Measurements from ENCODE around the gene RBP7. TPM values are rescaled to one million over a fixed set of nuclear protein-coding genes. Genes with fewer than 3 reads are reported as not detected.

Gene RBP7
- total and polyA plus RNA-seq, 2 of the 4 experiments (the other 2 are of a cell fraction), result 0.17 TPM; not detected in 1

GRCh38 chr1:9989773-9990172 is 7.3 kb upstream of the RBP7 start:
- in situ Hi-C loops (cut with MboI; ENCODE audit: low sequenced_read_pairs) (no loop called here), intact Hi-C loops (cut with micrococcal nuclease) (loop anchor here (5.0 kb wide), 1 partner anchor 43 kb away; the partner anchor contains the start of gene UBE4B), dilution Hi-C loops (cut with HindIII; ENCODE audit: low sequenced_read_pairs, unreplicated experiment) (no loop called here)
- no peak overlapping the region for H2AK5ac ChIP-seq (ENCODE audit: low read depth, low read length)
- no peak overlapping the region for H4K91ac ChIP-seq (ENCODE audit: insufficient read depth, low read depth, low read length)
- no peak overlapping the region for H2BK5ac ChIP-seq (ENCODE audit: low read depth, low read length, poor library complexity, severe bottlenecking)
- H3K27me3 ChIP-seq (ENCODE audit: control insufficient read depth, insufficient read depth, low read length), result no peaks in the 10 kb centered on the region; the same call in 1 of the 2 replicates
- H3K27ac ChIP-seq (ENCODE audit: insufficient read depth, low read length), result no peak overlapping the region
- POLR2A ChIA-PET (ENCODE audit: unreplicated experiment), result no interaction called here
- CTCF ChIA-PET, result no interaction called here
- no peak overlapping the region for H3K14ac ChIP-seq (replicated peaks; ENCODE audit: low read depth, low read length)
- H3K36me3 ChIP-seq (ENCODE audit: control insufficient read depth, insufficient read depth, low read length), result no peaks in the 10 kb centered on the region
- H2BK20ac ChIP-seq (ENCODE audit: low read depth, low read length), result no peak overlapping the region
- H3K23ac ChIP-seq (ENCODE audit: low read depth, low read length), result no peak overlapping the region
- H3K4me1 ChIP-seq (ENCODE audit: control insufficient read depth, insufficient read depth, low read length), result peaks cover 3% of the 10 kb centered on the region; the same call in 1 of the 2 replicates
- H2BK15ac ChIP-seq (ENCODE audit: low read depth, low read length), result no peak overlapping the region
- H4K8ac ChIP-seq (ENCODE audit: low read depth in 2 of 2, low read length in 2 of 2), result no peak overlapping the region
- no peak overlapping the region for H4K5ac ChIP-seq (ENCODE audit: low read depth, low read length)
- no peak overlapping the region for H2AK9ac ChIP-seq (replicated peaks; ENCODE audit: low read depth, low read length, poor library complexity)
- no peak overlapping the region for H3K4ac ChIP-seq (ENCODE audit: low read depth, low read length)
- 80% methylated on average over 2 of the region's 5 CpGs; no CpG with 5 or more reads in 1 of the 2 experiments for WGBS, 2 experiments (ENCODE audit: extremely low coverage in 2 of 2, insufficient read length in 1 of 2)
- no peak overlapping the region for H3K56ac ChIP-seq (ENCODE audit: extremely low read depth, insufficient read depth, low read length)
- H2BK120ac ChIP-seq (ENCODE audit: low read depth, low read length), result no peak overlapping the region
- no peaks in the 10 kb centered on the region for H4K20me1 ChIP-seq (ENCODE audit: insufficient read depth, low read length)
- no peaks in the 10 kb centered on the region for H3K9me3 ChIP-seq (ENCODE audit: control insufficient read depth, insufficient read depth, low read length)
- no peak overlapping the region for H2AFZ ChIP-seq (replicated peaks; ENCODE audit: low read length, poor library complexity)
- H3K9me1 ChIP-seq (ENCODE audit: insufficient read depth, low read length), result peaks cover 5% of the 10 kb centered on the region; the same call in 1 of the 2 replicates
- H3K9ac ChIP-seq (ENCODE audit: low read depth, low read length), result no peak overlapping the region
- H3K79me1 ChIP-seq (ENCODE audit: low read depth in 1 of 2, low read length in 2 of 2), result no peaks in the 10 kb centered on the region
- DNase-seq (no peak), ATAC-seq (ENCODE audit: low read depth) (no peak)
- H3K18ac ChIP-seq (ENCODE audit: low read depth, low read length), result no peak overlapping the region
- BruUV-seq (replicated peaks), result no TSS peak
- no peak overlapping the region for H3K4me2 ChIP-seq (ENCODE audit: low read depth, low read length)
- TF ChIP-seq FOS (IDR thresholded peaks at IDR 0.05; ENCODE audit: low read depth, low read length), result no peak
- TF ChIP-seq NFE2L2 (IDR thresholded peaks at IDR 0.05; ENCODE audit: low read depth, low read length), result no peak
- no peak for TF ChIP-seq MXI1 (IDR thresholded peaks at IDR 0.05; ENCODE audit: borderline replicate concordance, low read depth, low read length)
- TF ChIP-seq MAZ (IDR thresholded peaks at IDR 0.05; ENCODE audit: borderline replicate concordance, low read depth, low read length), result no peak
- no peak for TF ChIP-seq ELK1 (IDR thresholded peaks at IDR 0.05; ENCODE audit: borderline replicate concordance, low read depth, low read length)
- no peak for TF ChIP-seq USF2 (IDR thresholded peaks at IDR 0.05; ENCODE audit: low read depth, low read length)
- TF ChIP-seq SMC3 (IDR thresholded peaks at IDR 0.05; ENCODE audit: low read depth, low read length), result no peak
- TF ChIP-seq CEBPB (IDR thresholded peaks at IDR 0.05; ENCODE audit: low read depth, low read length), result no peak
- H3K4me3 ChIP-seq (ENCODE audit: insufficient read depth, low read depth, low read length), result no peak overlapping the region
